ENCODE data around the gene TLE4. TPM values are rescaled to one million over a fixed set of nuclear protein-coding genes. Genes with fewer than 3 reads are reported as not detected.
"Not testable (repeated sequence)": the region's sequence is repeated elsewhere in the genome, so short reads cannot be mapped to it uniquely, and the experiment has no call there.

TLE4 gene
- total RNA-seq, 1 experiment from 2014 or later, result 17.9 TPM

GRCh38 chr9:79639354-79639753 lies 67.6 kb downstream of the TLE4 start:
- TF ChIP-seq EZH2phosphoT487 (IDR thresholded peaks at IDR 0.05; ENCODE audit: borderline replicate concordance, low read length), result no peak
- TF ChIP-seq, protein P1, sequence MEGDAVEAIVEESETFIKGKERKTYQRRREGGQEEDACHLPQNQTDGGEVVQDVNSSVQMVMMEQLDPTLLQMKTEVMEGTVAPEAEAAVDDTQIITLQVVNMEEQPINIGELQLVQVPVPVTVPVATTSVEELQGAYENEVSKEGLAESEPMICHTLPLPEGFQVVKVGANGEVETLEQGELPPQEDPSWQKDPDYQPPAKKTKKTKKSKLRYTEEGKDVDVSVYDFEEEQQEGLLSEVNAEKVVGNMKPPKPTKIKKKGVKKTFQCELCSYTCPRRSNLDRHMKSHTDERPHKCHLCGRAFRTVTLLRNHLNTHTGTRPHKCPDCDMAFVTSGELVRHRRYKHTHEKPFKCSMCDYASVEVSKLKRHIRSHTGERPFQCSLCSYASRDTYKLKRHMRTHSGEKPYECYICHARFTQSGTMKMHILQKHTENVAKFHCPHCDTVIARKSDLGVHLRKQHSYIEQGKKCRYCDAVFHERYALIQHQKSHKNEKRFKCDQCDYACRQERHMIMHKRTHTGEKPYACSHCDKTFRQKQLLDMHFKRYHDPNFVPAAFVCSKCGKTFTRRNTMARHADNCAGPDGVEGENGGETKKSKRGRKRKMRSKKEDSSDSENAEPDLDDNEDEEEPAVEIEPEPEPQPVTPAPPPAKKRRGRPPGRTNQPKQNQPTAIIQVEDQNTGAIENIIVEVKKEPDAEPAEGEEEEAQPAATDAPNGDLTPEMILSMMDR (conservative IDR thresholded peaks at IDR 0.05; ENCODE audit: low read depth, low read length), result no peak
- TF ChIP-seq EZH2 (IDR thresholded peaks at IDR 0.05; ENCODE audit: low read length, unreplicated experiment), result no peak
- no peaks in the 10 kb centered on the region for H3F3A ChIP-seq (ENCODE audit: low read length, unreplicated experiment)
- no peak overlapping the region for H3K9ac ChIP-seq (ENCODE audit: low read length)
- H3K79me2 ChIP-seq (ENCODE audit: low read length), result no peaks in the 10 kb centered on the region
- H4K20me1 ChIP-seq (ENCODE audit: low read length), result no peaks in the 10 kb centered on the region
- H3K36me3 ChIP-seq (ENCODE audit: low read depth, low read length), result no peaks in the 10 kb centered on the region
- H3K9me2 ChIP-seq (replicated peaks; ENCODE audit: low read length), result no peaks in the 10 kb centered on the region
- CTCF ChIA-PET, result no interaction called here
- H3K4me3 ChIP-seq (ENCODE audit: low read length), result no peak overlapping the region
- DNase-seq (peak; percentile 59), ATAC-seq (peak; percentile 90)
- no peak overlapping the region for H3K27ac ChIP-seq (ENCODE audit: low read length)
- H3K27me3 ChIP-seq (ENCODE audit: low read length), result no peaks in the 10 kb centered on the region
- no TSS peak for BruUV-seq (replicated peaks)
- POLR2A ChIA-PET (ENCODE audit: unreplicated experiment), result no interaction called here
- no peak overlapping the region for H3K4me2 ChIP-seq (ENCODE audit: low read length)
- H3K9me3 ChIP-seq (ENCODE audit: low read length), result no peaks in the 10 kb centered on the region
- H3K4me1 ChIP-seq (ENCODE audit: insufficient read depth, low read length), result peaks cover 9% of the 10 kb centered on the region; the same call in 1 of the 2 replicates
- intact Hi-C loops (cut with micrococcal nuclease), result no loop called here
- no peak overlapping the region for H2AFZ ChIP-seq (ENCODE audit: low read length)

DNA sequence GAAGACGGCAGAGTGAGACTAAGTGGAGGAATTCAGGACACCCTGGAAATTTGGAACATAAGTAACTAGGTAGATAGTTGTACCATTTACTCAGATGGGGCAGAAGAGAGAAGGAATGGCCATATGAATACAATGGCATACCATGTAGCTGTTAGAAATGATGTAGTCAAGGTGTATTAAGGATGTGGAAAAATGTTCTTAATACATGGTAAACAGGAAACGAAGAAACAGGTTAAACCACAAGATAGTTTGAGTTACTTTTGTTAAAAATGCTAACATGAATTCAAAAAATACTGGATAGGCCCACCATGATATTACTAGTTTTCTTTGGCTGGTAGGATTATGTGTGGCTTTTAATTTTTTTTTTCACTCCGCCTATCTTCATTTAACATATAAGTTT lies 68.3 kb downstream of the TLE4 start:
- H3F3A ChIP-seq (ENCODE audit: low read length, unreplicated experiment); H3K4me1 ChIP-seq (ENCODE audit: insufficient read depth, low read length); ATAC-seq; H3K4me3 ChIP-seq (ENCODE audit: low read length); H3K27me3 ChIP-seq (ENCODE audit: low read length); H3K79me2 ChIP-seq (ENCODE audit: low read length); intact Hi-C loops (cut with micrococcal nuclease); POLR2A ChIA-PET (ENCODE audit: unreplicated experiment); DNase-seq; H3K9me3 ChIP-seq (ENCODE audit: low read length); H2AFZ ChIP-seq (ENCODE audit: low read length); H3K4me2 ChIP-seq (ENCODE audit: low read length); H4K20me1 ChIP-seq (ENCODE audit: low read length); BruUV-seq (replicated peaks); CTCF ChIA-PET; H3K36me3 ChIP-seq (ENCODE audit: low read depth, low read length); H3K9ac ChIP-seq (ENCODE audit: low read length); H3K27ac ChIP-seq (ENCODE audit: low read length); H3K9me2 ChIP-seq (replicated peaks; ENCODE audit: low read length): not testable (repeated sequence)

GRCh38 chr9:79641070-79641469 lies 69.3 kb downstream of the TLE4 start:
- Histone ChIP-seq H4K20me1 (ENCODE audit: low read length) (no peaks in the 10 kb centered on the region), H3F3A (ENCODE audit: low read length, unreplicated experiment) (no peaks in the 10 kb centered on the region), H3K27ac (ENCODE audit: low read length) (no peak overlapping the region), H3K4me2 (ENCODE audit: low read length) (no peak overlapping the region), H3K4me1 (ENCODE audit: insufficient read depth, low read length) (peaks cover 9% of the 10 kb centered on the region; the same call in 1 of the 2 replicates), H3K9me3 (ENCODE audit: low read length) (no peaks in the 10 kb centered on the region), H3K4me3 (ENCODE audit: low read length) (no peak overlapping the region), H3K9ac (ENCODE audit: low read length) (no peak overlapping the region), H2AFZ (ENCODE audit: low read length) (no peak overlapping the region), H3K9me2 (replicated peaks; ENCODE audit: low read length) (no peaks in the 10 kb centered on the region), H3K27me3 (ENCODE audit: low read length) (no peaks in the 10 kb centered on the region), H3K79me2 (ENCODE audit: low read length) (no peaks in the 10 kb centered on the region), H3K36me3 (ENCODE audit: low read depth, low read length) (no peaks in the 10 kb centered on the region)
- POLR2A ChIA-PET (ENCODE audit: unreplicated experiment), result no interaction called here
- BruUV-seq (replicated peaks), result no TSS peak
- CTCF ChIA-PET, result no interaction called here
- ATAC-seq (no peak), DNase-seq (no peak)
- intact Hi-C loops (cut with micrococcal nuclease), result no loop called here
- TF ChIP-seq, protein P1 (conservative IDR thresholded peaks at IDR 0.05; ENCODE audit: low read depth, low read length), result no peak
- TF ChIP-seq EZH2phosphoT487 (IDR thresholded peaks at IDR 0.05; ENCODE audit: borderline replicate concordance, low read length) (no peak), EZH2 (IDR thresholded peaks at IDR 0.05; ENCODE audit: low read length, unreplicated experiment) (no peak)

Data from PC-3 (cell line).